Ovary (tissue), 3 donors: ENCODE results near the gene ZNF423.

Experiments used
- CTCF ChIP-seq, 3 donors: fragments of 450-650 bp in 2 of 3; fragments of 200-600 bp in 1 of 3; IDR thresholded peaks; one replicate each; pipeline versions ENCODE4 v1.5.1 to v1.8.0; 2016 to 2022; ENCODE audit warnings: antibody characterized with exemption in 3 of 3, mild to moderate bottlenecking in 1 of 3
- EP300 ChIP-seq: sonication (generic); formaldehyde crosslinking; IDR thresholded peaks from one replicate; pipeline ENCODE4 v1.6.1; 2017; ENCODE audit warnings: antibody characterized with exemption
- POLR2A ChIP-seq: fragments of 450-650 bp; IDR thresholded peaks from one replicate; pipeline ENCODE4 v1.6.1; 2017; ENCODE audit warnings: antibody characterized with exemption, mild to moderate bottlenecking, moderate library complexity
- donor health status: DM: no; HTN: no; CAD: no.

- TF ChIP-seq CTCF (IDR thresholded peaks at IDR 0.05): no peak
- TF ChIP-seq POLR2A: no peak
- no peak for TF ChIP-seq EP300
These were observed 156.7 kb downstream of the ZNF423 start for GRCh38 chr16:49698931-49699840.
